ENCODE data around the gene ENTREP1.
A peak's percentile ranks its signal among the peaks of the same experiment; 100 is the strongest.
"Not testable (repeated sequence)": the region's sequence is repeated elsewhere in the genome, so short reads cannot be mapped to it uniquely, and the experiment has no call there.

ENTREP1 gene

GRCh38 chr9:69421908-69422801, 97.1 kb downstream of the ENTREP1 start:
- DNase-seq = peak; percentile 35 to 38

- DNase-seq = no peak
These were observed 100.3 kb downstream of the ENTREP1 start for GRCh38 chr9:69425136-69425801.

- no peak for DNase-seq
These were observed 102.3 kb downstream of the ENTREP1 start for GRCh38 chr9:69427286-69427685.

- no peak for DNase-seq
These were observed 103.2 kb downstream of the ENTREP1 start for GRCh38 chr9:69428017-69428785.

- no peak for DNase-seq
These were observed 104.3 kb downstream of the ENTREP1 start for GRCh38 chr9:69429281-69429680.

- no peak for DNase-seq
These were observed 105.2 kb downstream of the ENTREP1 start for GRCh38 chr9:69430206-69430605.

GRCh38 chr9:69431203-69431602, 106.2 kb downstream of the ENTREP1 start:
- no peak for DNase-seq

- DNase-seq = no peak
These were observed 106.8 kb downstream of the ENTREP1 start for GRCh38 chr9:69431777-69432176.

- DNase-seq = no peak
These were observed 107.6 kb downstream of the ENTREP1 start for GRCh38 chr9:69432623-69433022.

- no peak for DNase-seq
These were observed 108.4 kb downstream of the ENTREP1 start for GRCh38 chr9:69433392-69433791.

- DNase-seq = no peak
These were observed 109.0 kb downstream of the ENTREP1 start for GRCh38 chr9:69433968-69434367.

GRCh38 chr9:69439654-69440053, 114.6 kb downstream of the ENTREP1 start:
- DNase-seq = not testable (repeated sequence)

GRCh38 chr9:69440254-69440955, 115.4 kb downstream of the ENTREP1 start:
- DNase-seq = not testable (repeated sequence)

Measured in activated CD4-positive, alpha-beta T cell treated with anti-CD3 and anti-CD28 coated beads for 4 hours (primary cell).